ENCODE data around the gene NOP53.

DNA sequence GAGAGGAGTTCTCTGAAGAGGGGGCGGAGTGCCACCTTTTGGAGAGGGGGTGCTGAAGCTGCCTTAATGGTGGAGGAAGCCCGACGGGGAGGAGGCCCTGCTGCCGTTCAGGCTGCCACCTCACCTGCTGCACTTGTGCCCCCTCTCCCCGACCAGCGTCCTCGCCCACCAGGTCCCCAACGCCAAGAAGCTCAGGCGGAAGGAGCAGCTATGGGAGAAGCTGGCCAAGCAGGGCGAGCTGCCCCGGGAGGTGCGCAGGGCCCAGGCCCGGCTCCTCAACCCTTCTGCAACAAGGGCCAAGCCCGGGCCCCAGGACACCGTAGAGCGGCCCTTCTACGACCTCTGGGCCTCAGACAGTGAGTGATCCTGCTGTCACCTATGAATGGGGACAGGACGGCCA is 5.4 kb downstream of the NOP53 start:
- TF ChIP-seq, protein P1, sequence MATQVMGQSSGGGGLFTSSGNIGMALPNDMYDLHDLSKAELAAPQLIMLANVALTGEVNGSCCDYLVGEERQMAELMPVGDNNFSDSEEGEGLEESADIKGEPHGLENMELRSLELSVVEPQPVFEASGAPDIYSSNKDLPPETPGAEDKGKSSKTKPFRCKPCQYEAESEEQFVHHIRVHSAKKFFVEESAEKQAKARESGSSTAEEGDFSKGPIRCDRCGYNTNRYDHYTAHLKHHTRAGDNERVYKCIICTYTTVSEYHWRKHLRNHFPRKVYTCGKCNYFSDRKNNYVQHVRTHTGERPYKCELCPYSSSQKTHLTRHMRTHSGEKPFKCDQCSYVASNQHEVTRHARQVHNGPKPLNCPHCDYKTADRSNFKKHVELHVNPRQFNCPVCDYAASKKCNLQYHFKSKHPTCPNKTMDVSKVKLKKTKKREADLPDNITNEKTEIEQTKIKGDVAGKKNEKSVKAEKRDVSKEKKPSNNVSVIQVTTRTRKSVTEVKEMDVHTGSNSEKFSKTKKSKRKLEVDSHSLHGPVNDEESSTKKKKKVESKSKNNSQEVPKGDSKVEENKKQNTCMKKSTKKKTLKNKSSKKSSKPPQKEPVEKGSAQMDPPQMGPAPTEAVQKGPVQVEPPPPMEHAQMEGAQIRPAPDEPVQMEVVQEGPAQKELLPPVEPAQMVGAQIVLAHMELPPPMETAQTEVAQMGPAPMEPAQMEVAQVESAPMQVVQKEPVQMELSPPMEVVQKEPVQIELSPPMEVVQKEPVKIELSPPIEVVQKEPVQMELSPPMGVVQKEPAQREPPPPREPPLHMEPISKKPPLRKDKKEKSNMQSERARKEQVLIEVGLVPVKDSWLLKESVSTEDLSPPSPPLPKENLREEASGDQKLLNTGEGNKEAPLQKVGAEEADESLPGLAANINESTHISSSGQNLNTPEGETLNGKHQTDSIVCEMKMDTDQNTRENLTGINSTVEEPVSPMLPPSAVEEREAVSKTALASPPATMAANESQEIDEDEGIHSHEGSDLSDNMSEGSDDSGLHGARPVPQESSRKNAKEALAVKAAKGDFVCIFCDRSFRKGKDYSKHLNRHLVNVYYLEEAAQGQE (IDR thresholded peaks at IDR 0.05; ENCODE audit: borderline replicate concordance), result no peak
- TF ChIP-seq, protein P2, sequence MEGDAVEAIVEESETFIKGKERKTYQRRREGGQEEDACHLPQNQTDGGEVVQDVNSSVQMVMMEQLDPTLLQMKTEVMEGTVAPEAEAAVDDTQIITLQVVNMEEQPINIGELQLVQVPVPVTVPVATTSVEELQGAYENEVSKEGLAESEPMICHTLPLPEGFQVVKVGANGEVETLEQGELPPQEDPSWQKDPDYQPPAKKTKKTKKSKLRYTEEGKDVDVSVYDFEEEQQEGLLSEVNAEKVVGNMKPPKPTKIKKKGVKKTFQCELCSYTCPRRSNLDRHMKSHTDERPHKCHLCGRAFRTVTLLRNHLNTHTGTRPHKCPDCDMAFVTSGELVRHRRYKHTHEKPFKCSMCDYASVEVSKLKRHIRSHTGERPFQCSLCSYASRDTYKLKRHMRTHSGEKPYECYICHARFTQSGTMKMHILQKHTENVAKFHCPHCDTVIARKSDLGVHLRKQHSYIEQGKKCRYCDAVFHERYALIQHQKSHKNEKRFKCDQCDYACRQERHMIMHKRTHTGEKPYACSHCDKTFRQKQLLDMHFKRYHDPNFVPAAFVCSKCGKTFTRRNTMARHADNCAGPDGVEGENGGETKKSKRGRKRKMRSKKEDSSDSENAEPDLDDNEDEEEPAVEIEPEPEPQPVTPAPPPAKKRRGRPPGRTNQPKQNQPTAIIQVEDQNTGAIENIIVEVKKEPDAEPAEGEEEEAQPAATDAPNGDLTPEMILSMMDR (IDR thresholded peaks at IDR 0.05; ENCODE audit: poor library complexity, severe bottlenecking), result no peak
- TF ChIP-seq EZH2 (IDR thresholded peaks at IDR 0.05; ENCODE audit: borderline replicate concordance, insufficient read depth, low read length, poor library complexity, severe bottlenecking) (no peak), EP300 (conservative IDR thresholded peaks at IDR 0.05; ENCODE audit: poor library complexity, severe bottlenecking) (no peak), POLR2AphosphoS5 (IDR thresholded peaks at IDR 0.05) (no peak)
